ENCODE data around the gene DMRT3. TPM values are rescaled to one million over a fixed set of nuclear protein-coding genes. Genes with fewer than 3 reads are reported as not detected.

The DMRT3 gene
- total RNA-seq, 2 donors from 2014 or later = not detected

DNA sequence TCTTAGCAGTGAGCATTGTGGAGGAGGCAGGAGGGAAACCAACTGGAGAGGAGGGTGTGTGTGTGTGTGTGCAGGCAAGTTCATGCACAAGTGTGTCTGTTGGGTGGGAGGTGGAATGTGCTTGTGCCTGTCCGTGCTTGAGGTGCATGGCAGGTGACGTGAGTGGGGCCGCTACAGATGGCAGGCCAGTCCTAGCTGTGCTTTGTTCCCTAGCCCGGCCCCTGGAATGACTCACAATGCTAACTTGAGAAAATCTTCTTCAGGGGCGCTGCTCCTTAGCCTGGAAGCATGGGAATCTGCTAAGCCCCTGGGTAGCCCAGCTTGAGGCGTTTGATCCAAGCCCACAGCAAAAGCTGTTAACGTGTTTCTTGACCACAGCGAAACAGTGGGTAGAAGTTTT lies 48.7 kb downstream of the DMRT3 start:
- H3K4me3 ChIP-seq = no peak overlapping the region
- TF ChIP-seq, protein P1, sequence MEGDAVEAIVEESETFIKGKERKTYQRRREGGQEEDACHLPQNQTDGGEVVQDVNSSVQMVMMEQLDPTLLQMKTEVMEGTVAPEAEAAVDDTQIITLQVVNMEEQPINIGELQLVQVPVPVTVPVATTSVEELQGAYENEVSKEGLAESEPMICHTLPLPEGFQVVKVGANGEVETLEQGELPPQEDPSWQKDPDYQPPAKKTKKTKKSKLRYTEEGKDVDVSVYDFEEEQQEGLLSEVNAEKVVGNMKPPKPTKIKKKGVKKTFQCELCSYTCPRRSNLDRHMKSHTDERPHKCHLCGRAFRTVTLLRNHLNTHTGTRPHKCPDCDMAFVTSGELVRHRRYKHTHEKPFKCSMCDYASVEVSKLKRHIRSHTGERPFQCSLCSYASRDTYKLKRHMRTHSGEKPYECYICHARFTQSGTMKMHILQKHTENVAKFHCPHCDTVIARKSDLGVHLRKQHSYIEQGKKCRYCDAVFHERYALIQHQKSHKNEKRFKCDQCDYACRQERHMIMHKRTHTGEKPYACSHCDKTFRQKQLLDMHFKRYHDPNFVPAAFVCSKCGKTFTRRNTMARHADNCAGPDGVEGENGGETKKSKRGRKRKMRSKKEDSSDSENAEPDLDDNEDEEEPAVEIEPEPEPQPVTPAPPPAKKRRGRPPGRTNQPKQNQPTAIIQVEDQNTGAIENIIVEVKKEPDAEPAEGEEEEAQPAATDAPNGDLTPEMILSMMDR (IDR thresholded peaks at IDR 0.05) = no peak
- H3K27ac ChIP-seq = no peak overlapping the region
- no peak for DNase-seq (ENCODE audit: low spot score)
- H3K9me3 ChIP-seq = peaks cover 0 to 14% of the 10 kb centered on the region in 2 donors
- no peaks in the 10 kb centered on the region for H3K4me1 ChIP-seq
- no peaks in the 10 kb centered on the region for H3K27me3 ChIP-seq
- no peaks in the 10 kb centered on the region for H3K36me3 ChIP-seq

DNA sequence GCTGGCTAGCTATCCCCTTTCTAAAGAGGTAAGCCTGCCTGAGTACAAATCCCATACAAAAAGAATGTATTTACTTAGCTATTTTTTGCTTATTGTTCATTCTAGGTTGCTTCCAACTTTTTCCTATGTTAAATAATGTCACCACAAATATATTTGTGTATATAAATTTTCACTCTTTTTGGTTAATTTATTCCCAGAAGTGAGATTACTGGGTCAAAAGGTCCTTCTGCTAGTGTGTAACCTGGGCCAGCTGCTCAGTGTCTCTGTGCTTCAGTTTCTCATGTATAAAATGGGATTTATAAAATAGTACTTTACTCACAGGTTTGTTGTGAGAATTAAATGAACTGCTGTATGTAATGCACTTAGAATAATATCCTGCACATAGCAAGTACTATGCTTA lies 49.8 kb downstream of the DMRT3 start:
- H3K27ac ChIP-seq = no peak overlapping the region
- no peaks in the 10 kb centered on the region for H3K36me3 ChIP-seq
- TF ChIP-seq, protein P1 (IDR thresholded peaks at IDR 0.05) = no peak
- no peaks in the 10 kb centered on the region for H3K27me3 ChIP-seq
- H3K9me3 ChIP-seq = peaks cover 0 to 14% of the 10 kb centered on the region in 2 donors
- H3K4me1 ChIP-seq = no peaks in the 10 kb centered on the region
- no peak for DNase-seq (ENCODE audit: low spot score)
- H3K4me3 ChIP-seq = no peak overlapping the region

DNA sequence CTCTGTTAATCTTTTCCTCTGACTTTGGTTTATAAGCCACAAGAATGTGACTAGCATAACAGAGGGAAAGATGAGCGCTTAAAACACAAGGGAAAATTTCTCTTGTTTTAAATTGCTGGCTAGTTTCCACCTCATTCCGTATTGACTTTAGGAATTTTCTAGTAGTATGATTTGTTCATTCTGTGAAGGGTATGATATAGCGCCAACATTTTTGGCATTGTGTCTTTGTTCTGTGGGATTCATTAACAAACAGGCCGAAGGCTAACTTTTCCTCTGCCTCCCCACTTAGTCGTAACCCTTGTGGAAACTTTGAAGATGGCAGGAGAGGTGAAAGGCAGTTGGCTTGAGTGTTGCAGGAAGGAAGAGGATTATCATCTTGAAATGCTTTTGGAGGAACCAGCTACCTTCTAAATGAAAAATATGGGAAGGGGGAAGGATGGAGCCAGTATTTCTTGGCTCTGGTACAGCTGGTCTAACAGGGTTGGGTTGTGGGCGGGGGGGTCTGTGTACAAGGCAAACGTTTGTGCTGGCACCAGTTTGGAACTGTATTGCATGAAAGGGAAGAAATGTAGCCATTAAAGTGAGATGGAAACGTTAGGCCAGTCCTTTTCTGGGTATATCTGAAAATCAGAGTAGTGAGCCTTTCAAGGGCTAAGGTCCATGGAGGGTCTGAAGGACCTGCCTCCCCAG lies 52.2 kb downstream of the DMRT3 start:
- H3K27me3 ChIP-seq = no peaks in the 10 kb centered on the region
- no peak overlapping the region for H3K4me3 ChIP-seq
- H3K9me3 ChIP-seq = no peaks in the 10 kb centered on the region
- H3K36me3 ChIP-seq = no peaks in the 10 kb centered on the region
- H3K4me1 ChIP-seq = no peaks in the 10 kb centered on the region
- no peak overlapping the region for H3K27ac ChIP-seq
- no peak for DNase-seq (ENCODE audit: low spot score)
- TF ChIP-seq, protein P1 (IDR thresholded peaks at IDR 0.05) = no peak

DNA sequence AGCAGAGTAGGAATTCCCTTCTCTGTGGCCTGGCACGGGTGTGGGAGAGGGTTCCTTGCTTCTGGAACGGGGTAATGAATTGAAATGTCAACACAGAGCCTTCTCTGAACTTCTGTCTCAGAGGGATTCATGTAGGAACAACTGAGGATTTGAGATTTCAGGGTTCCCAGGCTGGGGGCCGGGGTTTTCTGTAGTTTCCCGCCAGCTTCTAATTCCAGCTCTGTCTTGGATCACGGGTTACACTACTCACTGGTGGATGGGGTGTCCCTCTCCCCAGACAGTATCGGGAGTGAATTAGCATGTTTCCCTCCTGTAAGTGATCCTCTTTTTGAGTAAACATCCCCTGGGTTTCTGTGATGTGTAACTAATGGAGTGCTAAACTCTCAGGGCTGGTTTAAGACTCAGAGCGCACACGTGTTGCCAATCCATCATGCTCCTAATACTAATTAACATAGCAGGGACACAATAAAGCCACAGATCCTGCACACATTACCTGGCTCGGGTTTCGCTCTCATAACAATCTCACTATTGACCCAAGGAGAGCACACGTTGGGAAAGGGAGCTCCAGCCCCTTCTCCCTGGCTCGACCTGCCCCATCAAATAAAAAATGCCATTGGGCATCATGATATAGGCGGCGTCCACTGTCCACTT lies 55.6 kb downstream of the DMRT3 start:
- no peak overlapping the region for H3K4me3 ChIP-seq
- no peaks in the 10 kb centered on the region for H3K36me3 ChIP-seq
- TF ChIP-seq, protein P1 (IDR thresholded peaks at IDR 0.05) = no peak
- no peaks in the 10 kb centered on the region for H3K4me1 ChIP-seq
- H3K27me3 ChIP-seq = no peaks in the 10 kb centered on the region
- no peak overlapping the region for H3K27ac ChIP-seq
- DNase-seq (ENCODE audit: low spot score) = no peak
- no peaks in the 10 kb centered on the region for H3K9me3 ChIP-seq

DNA sequence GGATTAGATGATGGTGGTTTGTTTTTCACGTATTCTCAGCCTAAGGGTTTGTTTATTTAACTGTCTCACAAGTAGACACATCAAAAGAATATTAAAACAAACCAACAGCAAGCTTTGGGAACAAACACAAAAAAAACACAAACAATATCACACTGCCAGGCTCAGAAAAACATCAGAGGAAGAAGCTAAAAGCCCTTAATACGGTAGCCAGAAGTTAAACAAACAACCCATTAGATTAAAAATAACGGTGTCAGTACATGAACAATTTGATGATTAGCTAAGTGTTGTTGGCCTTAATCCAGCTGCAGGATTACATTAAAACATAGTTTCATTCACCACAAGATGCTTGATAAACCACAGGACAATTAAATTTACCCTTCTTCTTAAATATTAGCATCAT lies 57.8 kb downstream of the DMRT3 start:
- Histone ChIP-seq H3K36me3 (no peaks in the 10 kb centered on the region), H3K27me3 (no peaks in the 10 kb centered on the region), H3K9me3 (no peaks in the 10 kb centered on the region), H3K27ac (no peak overlapping the region), H3K4me1 (no peaks in the 10 kb centered on the region), H3K4me3 (no peak overlapping the region)
- TF ChIP-seq, protein P1 (IDR thresholded peaks at IDR 0.05) = no peak
- no peak for DNase-seq (ENCODE audit: low spot score)
